K562 (cell line): ENCODE results near the gene OR9I1. TPM values are rescaled to one million over a fixed set of nuclear protein-coding genes. Genes with fewer than 3 reads are reported as not detected.

Source experiments
- ATAC-seq: fragments of 200-7000 bp; cut with Tn5 transposase; 3 replicates; pipeline ENCODE4 v1.9.1; 2020; ENCODE audit warnings: moderate library complexity
- BruUV-seq: library from RNA; stranded (reverse); fragments of 400-500 nt; replicated peaks from 2 replicates; lab custom pipeline; 2021; lab: Mats Ljungman, UMichigan
- CTCF ChIA-PET: fragments of 300-600 bp; formaldehyde crosslinking; extraction: SDS; loops from one replicate; lab custom pipeline; 2021; ENCODE audit warnings: low intra/inter-chr PET ratio; lab: Yijun Ruan, JAX
- POLR2A ChIA-PET: fragments of 300-600, 350-650 bp; sonication (Branson Sonifier 250); formaldehyde crosslinking; extraction: SDS; loops from one replicate; lab custom pipeline; 2021; ENCODE audit warnings: antibody characterized with exemption, inconsistent platforms; lab: Yijun Ruan, JAX
- DNase-seq, 4 experiments: peaks; one replicate each; pipeline versions ENCODE4 v3.0.0 to v3.0.0-alpha.2; 2011 to 2018; ENCODE audit warnings: low spot score in 3 of 4, mixed read lengths in 3 of 4; ENCODE audit errors: extremely low read depth in 1 of 4
- FAIRE-seq: peaks from 2 replicates; lab custom pipeline; 2011; peaks lifted over from hg19 to GRCh38; lab: Jason Lieb, UNC
- H2AFZ ChIP-seq: 2 replicates; pipeline ENCODE4 v1.6.0; 2011; ENCODE audit warnings: low read depth, low read length, control low read depth, inconsistent platforms
- H3K27ac ChIP-seq: fragments of 200-600 bp; 3 replicates; pipeline ENCODE4 v1.8.0; 2011; ENCODE audit warnings: low read depth, mild to moderate bottlenecking, control low read depth, inconsistent platforms, low read length, moderate library complexity, mixed read lengths; ENCODE audit errors: extremely low read depth
- H3K27me3 ChIP-seq, 2 experiments: fragments of 300-600 bp in 1 of 2; 2 replicates in 1 of 2; 3 replicates in 1 of 2; pipeline versions ENCODE4 v1.6.0 to v1.8.0; 2011; ENCODE audit warnings: inconsistent platforms in 2 of 2, low read length in 2 of 2, mild to moderate bottlenecking in 1 of 2, mixed read lengths in 1 of 2, moderate library complexity in 1 of 2; ENCODE audit not compliant: control insufficient read depth in 2 of 2, insufficient read depth in 2 of 2
- H3K36me3 ChIP-seq: fragments of 300-600 bp; 3 replicates; pipeline ENCODE4 v1.8.0; 2011; ENCODE audit warnings: mild to moderate bottlenecking, low read length, inconsistent platforms; ENCODE audit not compliant: control insufficient read depth, insufficient read depth
- H3K4me1 ChIP-seq, 2 experiments: fragments of 200-600 bp in 1 of 2; replicated peaks in 1 of 2; 2 replicates in 1 of 2; 3 replicates in 1 of 2; pipeline versions ENCODE4 v1.5.1 to v1.8.0; 2011; ENCODE audit warnings: inconsistent platforms in 2 of 2, low read length in 2 of 2, mild to moderate bottlenecking in 1 of 2, mixed read lengths in 1 of 2, moderate library complexity in 1 of 2; ENCODE audit not compliant: control insufficient read depth in 2 of 2, insufficient read depth in 2 of 2
- H3K4me2 ChIP-seq: 2 replicates; pipeline ENCODE4 v1.6.1; 2011; ENCODE audit warnings: low read length, control low read depth, inconsistent platforms, mixed read lengths; ENCODE audit not compliant: insufficient read depth
- H3K4me3 ChIP-seq: fragments of 200-600 bp; sonication (generic), shearing (Covaris generic); 2 replicates; pipeline ENCODE4 v1.5.1; 2016; ENCODE audit warnings: control low read depth, inconsistent platforms
- H3K79me2 ChIP-seq: fragments of 200-600 bp; 3 replicates; pipeline ENCODE4 v1.8.0; 2011; ENCODE audit warnings: low read length, inconsistent platforms; ENCODE audit not compliant: control insufficient read depth, insufficient read depth
- H3K9ac ChIP-seq, 2 experiments: 2 replicates each; pipeline versions ENCODE4 v1.6.0 to v1.6.1; 2011; ENCODE audit warnings: low read depth in 2 of 2, low read length in 2 of 2, control low read depth in 1 of 2, inconsistent platforms in 1 of 2, mild to moderate bottlenecking in 1 of 2, mixed read lengths in 1 of 2; ENCODE audit not compliant: insufficient read depth in 1 of 2
- H3K9me1 ChIP-seq: one replicate; pipeline ENCODE4 v1.6.0; 2011; ENCODE audit warnings: inconsistent platforms, mild to moderate bottlenecking, low read length, moderate library complexity; ENCODE audit not compliant: control insufficient read depth, insufficient read depth
- H3K9me3 ChIP-seq: replicated peaks from 2 replicates; pipeline ENCODE4 v1.5.1; 2011; ENCODE audit warnings: low read depth, low read length, inconsistent platforms; ENCODE audit not compliant: control insufficient read depth, insufficient read depth
- H4K20me1 ChIP-seq: replicated peaks from 2 replicates; pipeline ENCODE4 v1.6.1; 2011; ENCODE audit warnings: low read length, inconsistent platforms, mixed read lengths; ENCODE audit not compliant: control insufficient read depth, insufficient read depth
- CREM ChIP-seq: IDR thresholded peaks from 2 replicates; pipeline ENCODE4 v1.6.1; 2014; ENCODE audit warnings: antibody characterized with exemption, low read depth
- RFX7 ChIP-seq: fragments of 250-450 bp; sonication (Bioruptor Pico); IDR thresholded peaks from 2 replicates; pipeline ENCODE4 v1.5.1; 2021; ENCODE audit warnings: mild to moderate bottlenecking
- ZNF224 ChIP-seq: sonication (generic); formaldehyde crosslinking; IDR thresholded peaks from 2 replicates; pipeline ENCODE4 v1.8.0; 2022; ENCODE audit warnings: mild to moderate bottlenecking, missing genetic modification reagents
- in situ Hi-C: fragments of 300-500 bp; cut with MboI; formaldehyde crosslinking; loops from 4 replicates; pipeline ENCODE4 v1.15.0; 2018; ENCODE audit warnings: inconsistent platforms, mixed read lengths
- intact Hi-C: fragments of 100-400 bp; cut with micrococcal nuclease; formaldehyde crosslinking; loops from 2 replicates; pipeline ENCODE4 v1.14.2; 2022
- polyA plus RNA-seq, 8 experiments: library from polyadenylated mRNA; depleted of rRNA in 4 of 8; stranded (reverse) in 5 of 8; unstranded in 3 of 8; fragments of >200 nt; fragmentation: Nextera tagmentation in 2 of 8; fragmentation: Illumina TruSeq in 1 of 8; extraction: Ambion mirVana in 2 of 8; extraction: Trizol in 1 of 8; gene quantifications; 2 replicates each; pipeline versions ENCODE4 v1.2.1 to v1.2.3, GENCODE V29; 2011 to 2014; ENCODE audit warnings: inconsistent platforms in 1 of 8, missing spikeins in 1 of 8
- total RNA-seq, 7 experiments: library from RNA; depleted of rRNA in 6 of 7; stranded (reverse); fragments of >200 nt in 6 of 7; fragmentation: Illumina TruSeq in 2 of 7; extraction: Trizol in 2 of 7; gene quantifications; 2 replicates each; pipeline versions ENCODE4 v1.2.1 to v1.2.3, GENCODE V29; 2011 to 2021; ENCODE audit warnings: low replicate concordance in 1 of 7
- TF ChIP-seq, protein P1 (sequence below): sonication (generic); formaldehyde crosslinking; IDR thresholded peaks from 2 replicates; pipeline ENCODE4 v1.8.0; 2022; ENCODE audit warnings: mild to moderate bottlenecking, missing genetic modification reagents, borderline replicate concordance
- TF ChIP-seq, protein P2 (sequence below): fragments of 150-350 bp; IDR thresholded peaks from 2 replicates; pipeline ENCODE4 v1.6.1; 2014; ENCODE audit warnings: low read depth, mild to moderate bottlenecking, low read length, borderline replicate concordance
- TF ChIP-seq, protein P3 (sequence below): fragments of 450-650 bp; IDR thresholded peaks from 2 replicates; pipeline ENCODE4 v1.6.1; 2016; ENCODE audit warnings: low read depth, mild to moderate bottlenecking, moderate library complexity

Gene OR9I1
- total and polyA plus RNA-seq, 9 of the 15 experiments (the other 6 are each of a cell fraction or from before 2014, with no cell fraction given): not detected

DNA sequence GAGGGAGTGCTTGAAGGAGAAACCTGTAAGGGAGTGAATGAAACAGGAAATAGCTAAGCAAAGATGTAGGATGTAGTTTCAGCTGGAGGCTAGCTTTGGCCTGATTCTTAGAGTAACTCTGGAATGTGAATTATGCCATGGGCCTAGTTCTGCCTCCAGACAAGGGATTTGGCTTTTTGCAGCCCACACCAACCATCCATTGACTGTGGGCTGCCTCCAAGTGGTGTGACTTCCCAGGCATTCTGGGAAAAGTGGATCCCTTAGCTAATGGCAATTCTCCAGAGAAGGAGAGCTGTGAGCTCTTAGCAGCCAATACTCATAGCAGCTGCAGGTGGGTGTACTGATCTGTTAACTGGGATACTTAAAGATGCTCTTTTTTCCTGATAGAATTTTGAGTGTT is 2.0 kb upstream of the OR9I1 start:
- DNase-seq (no peak), ATAC-seq (no peak), FAIRE-seq (no peak)
- no peak overlapping the region for H3K27ac ChIP-seq
- H3K27me3 ChIP-seq: no peaks in the 10 kb centered on the region
- BruUV-seq: no TSS peak
- no peaks in the 10 kb centered on the region for H3K9me3 ChIP-seq
- TF ChIP-seq CREM: no peak
- no peak for TF ChIP-seq RFX7
- TF ChIP-seq, protein P1, sequence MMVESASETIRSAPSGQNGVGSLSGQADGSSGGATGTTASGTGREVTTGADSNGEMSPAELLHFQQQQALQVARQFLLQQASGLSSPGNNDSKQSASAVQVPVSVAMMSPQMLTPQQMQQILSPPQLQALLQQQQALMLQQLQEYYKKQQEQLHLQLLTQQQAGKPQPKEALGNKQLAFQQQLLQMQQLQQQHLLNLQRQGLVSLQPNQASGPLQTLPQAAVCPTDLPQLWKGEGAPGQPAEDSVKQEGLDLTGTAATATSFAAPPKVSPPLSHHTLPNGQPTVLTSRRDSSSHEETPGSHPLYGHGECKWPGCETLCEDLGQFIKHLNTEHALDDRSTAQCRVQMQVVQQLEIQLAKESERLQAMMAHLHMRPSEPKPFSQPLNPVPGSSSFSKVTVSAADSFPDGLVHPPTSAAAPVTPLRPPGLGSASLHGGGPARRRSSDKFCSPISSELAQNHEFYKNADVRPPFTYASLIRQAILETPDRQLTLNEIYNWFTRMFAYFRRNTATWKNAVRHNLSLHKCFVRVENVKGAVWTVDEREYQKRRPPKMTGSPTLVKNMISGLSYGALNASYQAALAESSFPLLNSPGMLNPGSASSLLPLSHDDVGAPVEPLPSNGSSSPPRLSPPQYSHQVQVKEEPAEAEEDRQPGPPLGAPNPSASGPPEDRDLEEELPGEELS: no peak
- no peak for TF ChIP-seq ZNF224
- TF ChIP-seq, protein P2, sequence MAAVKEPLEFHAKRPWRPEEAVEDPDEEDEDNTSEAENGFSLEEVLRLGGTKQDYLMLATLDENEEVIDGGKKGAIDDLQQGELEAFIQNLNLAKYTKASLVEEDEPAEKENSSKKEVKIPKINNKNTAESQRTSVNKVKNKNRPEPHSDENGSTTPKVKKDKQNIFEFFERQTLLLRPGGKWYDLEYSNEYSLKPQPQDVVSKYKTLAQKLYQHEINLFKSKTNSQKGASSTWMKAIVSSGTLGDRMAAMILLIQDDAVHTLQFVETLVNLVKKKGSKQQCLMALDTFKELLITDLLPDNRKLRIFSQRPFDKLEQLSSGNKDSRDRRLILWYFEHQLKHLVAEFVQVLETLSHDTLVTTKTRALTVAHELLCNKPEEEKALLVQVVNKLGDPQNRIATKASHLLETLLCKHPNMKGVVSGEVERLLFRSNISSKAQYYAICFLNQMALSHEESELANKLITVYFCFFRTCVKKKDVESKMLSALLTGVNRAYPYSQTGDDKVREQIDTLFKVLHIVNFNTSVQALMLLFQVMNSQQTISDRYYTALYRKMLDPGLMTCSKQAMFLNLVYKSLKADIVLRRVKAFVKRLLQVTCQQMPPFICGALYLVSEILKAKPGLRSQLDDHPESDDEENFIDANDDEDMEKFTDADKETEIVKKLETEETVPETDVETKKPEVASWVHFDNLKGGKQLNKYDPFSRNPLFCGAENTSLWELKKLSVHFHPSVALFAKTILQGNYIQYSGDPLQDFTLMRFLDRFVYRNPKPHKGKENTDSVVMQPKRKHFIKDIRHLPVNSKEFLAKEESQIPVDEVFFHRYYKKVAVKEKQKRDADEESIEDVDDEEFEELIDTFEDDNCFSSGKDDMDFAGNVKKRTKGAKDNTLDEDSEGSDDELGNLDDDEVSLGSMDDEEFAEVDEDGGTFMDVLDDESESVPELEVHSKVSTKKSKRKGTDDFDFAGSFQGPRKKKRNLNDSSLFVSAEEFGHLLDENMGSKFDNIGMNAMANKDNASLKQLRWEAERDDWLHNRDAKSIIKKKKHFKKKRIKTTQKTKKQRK: no peak
- TF ChIP-seq, protein P3, sequence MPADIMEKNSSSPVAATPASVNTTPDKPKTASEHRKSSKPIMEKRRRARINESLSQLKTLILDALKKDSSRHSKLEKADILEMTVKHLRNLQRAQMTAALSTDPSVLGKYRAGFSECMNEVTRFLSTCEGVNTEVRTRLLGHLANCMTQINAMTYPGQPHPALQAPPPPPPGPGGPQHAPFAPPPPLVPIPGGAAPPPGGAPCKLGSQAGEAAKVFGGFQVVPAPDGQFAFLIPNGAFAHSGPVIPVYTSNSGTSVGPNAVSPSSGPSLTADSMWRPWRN: no peak
- TF ChIP-seq, all 486 proteins: peak for 0
- H3K9me1 ChIP-seq: no peaks in the 10 kb centered on the region
- no peaks in the 10 kb centered on the region for H3K36me3 ChIP-seq
- H3K9ac ChIP-seq: no peak overlapping the region
- no peak overlapping the region for H3K4me3 ChIP-seq
- ChIA-PET POLR2A (no interaction called here), CTCF (no interaction called here)
- no peaks in the 10 kb centered on the region for H3K4me1 ChIP-seq
- H2AFZ ChIP-seq: no peak overlapping the region
- H3K79me2 ChIP-seq: no peaks in the 10 kb centered on the region
- H3K4me2 ChIP-seq: no peak overlapping the region
- in situ Hi-C loops (no loop called here), intact Hi-C loops (no loop called here)
- H4K20me1 ChIP-seq: no peaks in the 10 kb centered on the region
